GM23338 (cell line): Measurements from ENCODE around the gene PROKR1. TPM values are rescaled to one million over a fixed set of nuclear protein-coding genes. Genes with fewer than 3 reads are reported as not detected.

Experiments used
- ATAC-seq: fragments of 200-7000 bp; cut with Tn5 transposase; 3 replicates; pipeline ENCODE4 v1.9.1; 2020
- DNase-seq: peaks from one replicate; pipeline ENCODE4 v3.0.0-alpha.2; 2015; ENCODE audit warnings: low spot score
- H2AFZ ChIP-seq: fragments of 200-600 bp; sonication (generic); 2 replicates; pipeline ENCODE4 v1.8.0; 2016; ENCODE audit warnings: antibody characterized with exemption, mild to moderate bottlenecking, moderate library complexity
- H3F3A ChIP-seq: fragments of 200-600 bp; sonication (generic); replicated peaks from 2 replicates; pipeline ENCODE4 v1.8.0; 2017; ENCODE audit warnings: antibody characterized with exemption, mixed run types, low read depth
- H3K27ac ChIP-seq: fragments of 200-600 bp; sonication (generic); 2 replicates; pipeline ENCODE4 v1.6.1; 2016; ENCODE audit warnings: low read depth
- H3K27me3 ChIP-seq: fragments of 200-600 bp; sonication (generic); 2 replicates; pipeline ENCODE4 v1.8.0; 2016; ENCODE audit warnings: mild to moderate bottlenecking, mixed run types, moderate library complexity; ENCODE audit not compliant: insufficient read depth
- H3K36me3 ChIP-seq: fragments of 200-600 bp; sonication (generic); 2 replicates; pipeline ENCODE4 v1.8.0; 2016; ENCODE audit warnings: mild to moderate bottlenecking; ENCODE audit not compliant: insufficient read depth
- H3K4me1 ChIP-seq: fragments of 200-600 bp; sonication (generic); 2 replicates; pipeline ENCODE4 v1.8.0; 2016; ENCODE audit warnings: mild to moderate bottlenecking, moderate library complexity; ENCODE audit not compliant: insufficient read depth
- H3K4me2 ChIP-seq: fragments of 200-600 bp; sonication (generic); 2 replicates; pipeline ENCODE4 v1.7.1; 2017; ENCODE audit warnings: mixed run types
- H3K4me3 ChIP-seq: fragments of 200-600 bp; sonication (generic); 2 replicates; pipeline ENCODE4 v1.6.1; 2016; ENCODE audit warnings: mixed run types
- H3K79me2 ChIP-seq: fragments of 200-600 bp; sonication (generic); replicated peaks from 2 replicates; pipeline ENCODE4 v1.8.0; 2017; ENCODE audit warnings: mild to moderate bottlenecking; ENCODE audit not compliant: insufficient read depth
- H3K9me2 ChIP-seq: fragments of 200-600 bp; sonication (generic); 2 replicates; pipeline ENCODE4 v1.8.0; 2017; ENCODE audit not compliant: insufficient read depth
- H4K20me1 ChIP-seq: fragments of 200-600 bp; sonication (generic); replicated peaks from 2 replicates; pipeline ENCODE4 v1.8.0; 2017; ENCODE audit warnings: mild to moderate bottlenecking; ENCODE audit not compliant: insufficient read depth
- H3K27ac Mint-ChIP-seq: 2 replicates; pipeline ENCODE4 v1.8.0; 2020; ENCODE audit warnings: inconsistent platforms, mild to moderate bottlenecking, moderate library complexity, mixed read lengths
- H3K27me3 Mint-ChIP-seq: 3 replicates; pipeline ENCODE4 v1.8.0; 2022; ENCODE audit warnings: low read depth, mild to moderate bottlenecking, moderate library complexity, mixed read lengths, inconsistent platforms; ENCODE audit not compliant: insufficient read depth, poor library complexity
- H3K36me3 Mint-ChIP-seq: 3 replicates; pipeline ENCODE4 v1.8.0; 2021; ENCODE audit warnings: low read depth, mild to moderate bottlenecking, inconsistent platforms, moderate library complexity, mixed read lengths
- H3K4me1 Mint-ChIP-seq: 3 replicates; pipeline ENCODE4 v1.8.0; 2020; ENCODE audit warnings: mild to moderate bottlenecking, inconsistent platforms, mixed read lengths
- H3K4me3 Mint-ChIP-seq: 3 replicates; pipeline ENCODE4 v1.8.0; 2021; ENCODE audit warnings: moderate library complexity, mild to moderate bottlenecking, inconsistent platforms, mixed read lengths
- H3K9me3 Mint-ChIP-seq: 3 replicates; pipeline ENCODE4 v1.8.0; 2020; ENCODE audit warnings: moderate library complexity, mild to moderate bottlenecking, inconsistent platforms, mixed read lengths
- CREB1 ChIP-seq: fragments of 250-450 bp; sonication (Bioruptor Pico); IDR thresholded peaks from 2 replicates; pipeline ENCODE4 v1.5.0; 2020; ENCODE audit warnings: low read depth, mild to moderate bottlenecking, moderate library complexity
- EZH2 ChIP-seq: fragments of 200-600 bp; sonication (generic); IDR thresholded peaks from one replicate; pipeline ENCODE4 v1.8.0; 2017; ENCODE audit warnings: antibody characterized with exemption, mild to moderate bottlenecking, low read depth; ENCODE audit not compliant: unreplicated experiment
- JUNB ChIP-seq: IDR thresholded peaks from one replicate; pipeline ENCODE4 v1.6.1; 2016; ENCODE audit warnings: antibody characterized with exemption; ENCODE audit not compliant: unreplicated experiment
- NANOG ChIP-seq: IDR thresholded peaks from 2 replicates; pipeline ENCODE4 v1.6.1; 2016; ENCODE audit warnings: antibody characterized with exemption, borderline replicate concordance
- STAT1 ChIP-seq: IDR thresholded peaks from one replicate; pipeline ENCODE4 v1.6.1; 2016; ENCODE audit warnings: antibody characterized with exemption; ENCODE audit not compliant: unreplicated experiment
- ZNF114 ChIP-seq: fragments of 250-450 bp; sonication (Bioruptor Pico); IDR thresholded peaks from 2 replicates; pipeline ENCODE4 v1.5.0; 2020; ENCODE audit warnings: mild to moderate bottlenecking, moderate library complexity
- polyA plus RNA-seq: library from polyadenylated mRNA; unstranded; fragments of >200 nt; fragmentation: Nextera tagmentation; extraction: Ambion mirVana; gene quantifications from 2 replicates; pipeline ENCODE4 v1.2.1, GENCODE V29; 2016
- total RNA-seq: library from RNA; depleted of rRNA; stranded (reverse); fragments of >200 nt; shearing (Covaris generic); gene quantifications from 2 replicates; pipeline ENCODE4 v1.2.3, GENCODE V29; 2014
- TF ChIP-seq, protein P1 (sequence below): IDR thresholded peaks from 2 replicates; pipeline ENCODE4 v1.6.1; 2016; ENCODE audit warnings: antibody characterized with exemption
- TF ChIP-seq, protein P2 (sequence below): IDR thresholded peaks from one replicate; pipeline ENCODE4 v1.6.1; 2018; ENCODE audit warnings: antibody characterized with exemption; ENCODE audit not compliant: unreplicated experiment

Gene PROKR1
- total and polyA plus RNA-seq, 2 experiments from 2014 or later: 0.61 to 5.3 TPM

DNA sequence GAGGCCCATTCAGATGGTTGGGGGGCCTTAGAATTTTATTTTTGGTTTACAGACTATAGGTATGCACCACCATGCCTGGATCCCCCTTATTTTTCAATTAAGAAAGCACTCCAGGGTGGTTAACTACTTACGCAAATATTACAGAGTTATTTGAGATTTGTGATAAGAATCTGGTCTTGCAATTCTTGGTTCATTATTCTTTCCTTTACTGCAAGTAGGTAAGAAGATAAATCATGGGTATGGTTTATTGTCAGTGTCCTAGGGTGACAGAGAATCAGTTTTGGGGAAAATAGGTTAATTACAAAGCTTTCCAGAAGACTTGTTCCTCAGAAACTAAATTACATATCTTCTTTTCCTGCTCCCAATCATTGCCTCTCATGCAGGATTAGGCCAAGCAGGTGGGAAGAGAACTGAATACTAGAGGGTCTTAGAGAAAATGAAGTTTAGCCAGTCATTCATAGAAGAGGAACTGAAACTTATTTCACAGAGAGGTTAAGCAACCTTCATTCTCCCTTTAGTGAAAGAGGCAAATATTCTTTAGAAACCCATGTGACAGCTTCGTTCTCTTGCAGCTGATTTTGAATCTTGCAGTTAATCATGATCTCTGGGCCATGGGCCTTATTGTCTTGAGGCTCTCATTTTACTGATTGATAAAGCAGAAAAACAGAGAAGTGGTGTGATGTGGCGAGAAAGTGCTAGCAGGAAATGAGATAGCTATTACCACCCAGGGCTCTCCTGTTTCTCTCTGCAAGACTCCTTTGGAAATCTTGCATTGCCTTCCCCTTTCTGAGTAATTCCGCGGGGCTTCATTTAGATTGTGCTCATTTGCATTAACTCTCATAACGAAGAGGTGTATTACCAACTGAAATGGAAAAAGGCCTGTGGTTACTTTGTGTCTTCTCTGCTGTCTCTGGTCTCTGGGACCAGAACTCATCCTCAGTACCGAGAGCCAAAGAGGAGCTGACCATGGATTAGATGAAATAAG lies 46.5 kb downstream of the PROKR1 start (continued):
- TF ChIP-seq NANOG (no peak), ZNF114 (CRISPR knock-in tag) (no peak), JUNB (no peak), EZH2 (no peak)
- TF ChIP-seq, protein P1, sequence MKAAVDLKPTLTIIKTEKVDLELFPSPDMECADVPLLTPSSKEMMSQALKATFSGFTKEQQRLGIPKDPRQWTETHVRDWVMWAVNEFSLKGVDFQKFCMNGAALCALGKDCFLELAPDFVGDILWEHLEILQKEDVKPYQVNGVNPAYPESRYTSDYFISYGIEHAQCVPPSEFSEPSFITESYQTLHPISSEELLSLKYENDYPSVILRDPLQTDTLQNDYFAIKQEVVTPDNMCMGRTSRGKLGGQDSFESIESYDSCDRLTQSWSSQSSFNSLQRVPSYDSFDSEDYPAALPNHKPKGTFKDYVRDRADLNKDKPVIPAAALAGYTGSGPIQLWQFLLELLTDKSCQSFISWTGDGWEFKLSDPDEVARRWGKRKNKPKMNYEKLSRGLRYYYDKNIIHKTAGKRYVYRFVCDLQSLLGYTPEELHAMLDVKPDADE: no peak
- TF ChIP-seq, protein P2, sequence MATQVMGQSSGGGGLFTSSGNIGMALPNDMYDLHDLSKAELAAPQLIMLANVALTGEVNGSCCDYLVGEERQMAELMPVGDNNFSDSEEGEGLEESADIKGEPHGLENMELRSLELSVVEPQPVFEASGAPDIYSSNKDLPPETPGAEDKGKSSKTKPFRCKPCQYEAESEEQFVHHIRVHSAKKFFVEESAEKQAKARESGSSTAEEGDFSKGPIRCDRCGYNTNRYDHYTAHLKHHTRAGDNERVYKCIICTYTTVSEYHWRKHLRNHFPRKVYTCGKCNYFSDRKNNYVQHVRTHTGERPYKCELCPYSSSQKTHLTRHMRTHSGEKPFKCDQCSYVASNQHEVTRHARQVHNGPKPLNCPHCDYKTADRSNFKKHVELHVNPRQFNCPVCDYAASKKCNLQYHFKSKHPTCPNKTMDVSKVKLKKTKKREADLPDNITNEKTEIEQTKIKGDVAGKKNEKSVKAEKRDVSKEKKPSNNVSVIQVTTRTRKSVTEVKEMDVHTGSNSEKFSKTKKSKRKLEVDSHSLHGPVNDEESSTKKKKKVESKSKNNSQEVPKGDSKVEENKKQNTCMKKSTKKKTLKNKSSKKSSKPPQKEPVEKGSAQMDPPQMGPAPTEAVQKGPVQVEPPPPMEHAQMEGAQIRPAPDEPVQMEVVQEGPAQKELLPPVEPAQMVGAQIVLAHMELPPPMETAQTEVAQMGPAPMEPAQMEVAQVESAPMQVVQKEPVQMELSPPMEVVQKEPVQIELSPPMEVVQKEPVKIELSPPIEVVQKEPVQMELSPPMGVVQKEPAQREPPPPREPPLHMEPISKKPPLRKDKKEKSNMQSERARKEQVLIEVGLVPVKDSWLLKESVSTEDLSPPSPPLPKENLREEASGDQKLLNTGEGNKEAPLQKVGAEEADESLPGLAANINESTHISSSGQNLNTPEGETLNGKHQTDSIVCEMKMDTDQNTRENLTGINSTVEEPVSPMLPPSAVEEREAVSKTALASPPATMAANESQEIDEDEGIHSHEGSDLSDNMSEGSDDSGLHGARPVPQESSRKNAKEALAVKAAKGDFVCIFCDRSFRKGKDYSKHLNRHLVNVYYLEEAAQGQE: no peak

GRCh38 chr2:68690851-68691250 lies 47.5 kb downstream of the PROKR1 start:
- no peak overlapping the region for H3K4me2 ChIP-seq
- H3F3A ChIP-seq: no peaks in the 10 kb centered on the region
- no peak for DNase-seq
- no peak overlapping the region for H3K27ac Mint-ChIP-seq
- no peak overlapping the region for H3K27ac ChIP-seq
- peaks cover 14% of the 10 kb centered on the region; the same call in 2 of the 3 replicates for H3K36me3 Mint-ChIP-seq
- H3K4me1 ChIP-seq: peaks cover 36% of the 10 kb centered on the region
- H3K36me3 ChIP-seq: no peaks in the 10 kb centered on the region
- peaks cover 9% of the 10 kb centered on the region; the same call in 1 of the 2 replicates for H3K9me2 ChIP-seq
- H3K27me3 ChIP-seq: no peaks in the 10 kb centered on the region
- H3K79me2 ChIP-seq: no peaks in the 10 kb centered on the region
- no peak for ATAC-seq
- H3K27me3 Mint-ChIP-seq: no peaks in the 10 kb centered on the region
- H3K9me3 Mint-ChIP-seq: peaks cover 7% of the 10 kb centered on the region; the same call in 2 of the 3 replicates
- no peak overlapping the region for H3K4me3 Mint-ChIP-seq
- H3K4me1 Mint-ChIP-seq: peaks cover 33% of the 10 kb centered on the region
- H4K20me1 ChIP-seq: no peaks in the 10 kb centered on the region
- H2AFZ ChIP-seq: no peak overlapping the region
- H3K4me3 ChIP-seq: no peak overlapping the region
- no peak for TF ChIP-seq NANOG
- no peak for TF ChIP-seq JUNB
- no peak for TF ChIP-seq CREB1 (CRISPR knock-in tag)
- TF ChIP-seq, protein P1: no peak
- TF ChIP-seq, protein P2: no peak
- TF ChIP-seq ZNF114 (CRISPR knock-in tag): no peak
- no peak for TF ChIP-seq STAT1
